HG03521 (cell line): ENCODE data around the gene AFF4.
"Not testable (repeated sequence)": the region's sequence is repeated elsewhere in the genome, so short reads cannot be mapped to it uniquely, and the experiment has no call there.

ENCODE experiments used
- ATAC-seq: cut with Tn5 transposase; IDR thresholded peaks from one replicate; pipeline ENCODE4 v1.9.1; 2021; ENCODE audit warnings: mild to moderate bottlenecking, moderate library complexity; ENCODE audit not compliant: unreplicated experiment

The AFF4 gene

DNA sequence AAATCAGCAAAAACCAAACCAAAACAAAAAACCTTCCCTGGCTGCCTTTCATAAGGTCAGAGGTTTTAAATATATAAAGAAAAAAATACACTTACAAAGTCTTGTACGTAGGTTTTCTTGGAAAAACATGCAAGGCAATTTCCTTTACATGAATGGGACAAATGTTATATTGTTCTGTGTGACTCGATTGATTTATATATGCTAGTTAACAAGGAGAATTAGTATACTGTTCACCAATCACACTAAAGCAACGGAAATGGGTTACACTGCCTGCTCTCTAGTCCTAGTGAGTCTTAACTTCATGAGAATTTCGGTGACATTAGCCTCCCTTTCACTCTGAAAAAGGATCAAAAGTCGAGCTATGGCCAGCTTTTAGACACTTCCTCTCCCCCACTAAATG is 102.7 kb downstream of the AFF4 start:
- no peak for ATAC-seq

DNA sequence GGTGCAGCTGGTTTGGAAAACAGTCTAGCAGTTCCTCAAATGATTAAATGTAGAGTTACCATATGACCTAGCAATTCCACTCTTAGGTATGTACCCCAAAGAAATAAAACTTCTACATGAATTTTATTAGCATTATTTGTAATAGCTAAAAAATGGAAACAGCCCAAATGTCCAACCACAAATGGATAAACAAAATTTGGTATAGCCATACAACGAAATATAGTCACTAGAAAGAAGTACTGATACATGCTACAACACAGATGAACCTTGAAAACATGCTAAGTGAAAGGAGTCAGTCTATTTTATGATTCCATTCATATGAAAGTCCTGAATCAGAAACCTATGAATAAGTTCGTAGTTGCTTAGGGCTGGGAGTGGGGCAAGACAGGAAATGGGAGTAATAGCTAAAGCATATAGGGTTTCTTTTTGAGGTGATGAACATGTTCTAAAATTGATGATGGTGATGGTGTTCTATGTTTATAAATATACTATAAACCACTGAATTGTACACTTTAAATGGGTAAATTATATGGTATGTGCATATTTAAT is 103.5 kb downstream of the AFF4 start:
- ATAC-seq: no peak

DNA sequence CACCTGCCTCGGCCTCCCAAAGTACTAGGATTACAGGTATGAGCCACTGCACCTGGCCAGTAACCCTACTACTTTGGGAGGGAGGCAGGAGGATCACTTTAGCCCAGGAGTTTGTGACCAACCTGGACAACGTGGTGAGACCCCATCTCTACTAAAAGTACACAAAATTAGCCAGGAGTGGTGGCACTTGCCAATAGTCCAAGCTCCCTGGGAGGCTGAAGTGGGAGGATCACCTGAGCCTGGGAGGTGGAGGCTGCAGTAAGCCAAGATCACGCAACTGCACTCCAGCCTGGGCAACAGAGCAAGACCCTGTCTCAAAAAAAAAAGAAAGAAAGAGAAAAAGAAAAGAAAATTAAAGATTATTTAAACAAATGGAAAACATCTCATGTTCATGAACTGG is 107.4 kb downstream of the AFF4 start:
- ATAC-seq: no peak

DNA sequence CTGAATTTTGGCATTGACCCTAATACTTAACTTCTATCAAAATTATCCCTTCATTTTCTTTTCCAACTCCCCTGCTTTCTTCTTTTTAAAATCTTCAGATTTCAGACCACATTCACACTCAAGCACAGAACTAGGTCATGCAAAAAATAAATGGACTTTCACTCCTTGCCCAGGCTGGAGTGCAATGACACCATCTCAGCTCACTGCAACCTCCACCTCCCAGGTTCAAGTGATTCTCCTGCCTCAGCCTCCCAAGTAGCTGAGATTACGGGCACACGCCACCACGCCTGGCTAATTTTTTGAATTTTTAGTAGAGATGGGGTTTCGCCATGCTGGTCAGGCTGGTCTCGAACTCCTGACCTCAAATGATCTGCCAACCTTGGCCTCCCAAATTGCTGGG is 108.4 kb downstream of the AFF4 start:
- not testable (repeated sequence) for ATAC-seq

DNA sequence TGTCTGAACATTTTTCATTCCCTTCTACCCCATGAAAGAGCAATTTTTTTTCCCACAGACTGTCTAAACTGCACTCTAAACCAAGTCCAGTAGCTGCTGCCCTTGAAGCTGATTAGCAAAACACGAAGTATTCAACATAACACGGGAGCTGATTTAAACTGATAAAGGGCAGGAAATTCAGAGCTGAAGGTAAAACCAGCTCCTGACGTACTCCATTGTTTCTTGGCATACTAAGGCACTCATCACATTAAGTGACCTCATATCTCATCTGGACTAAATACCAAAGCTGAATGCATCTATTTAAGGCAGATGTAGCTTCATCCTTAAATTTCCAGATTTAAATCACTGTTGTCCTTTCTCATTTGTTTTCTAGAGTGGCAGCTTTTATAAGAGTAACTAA is 109.1 kb downstream of the AFF4 start:
- no peak for ATAC-seq

DNA sequence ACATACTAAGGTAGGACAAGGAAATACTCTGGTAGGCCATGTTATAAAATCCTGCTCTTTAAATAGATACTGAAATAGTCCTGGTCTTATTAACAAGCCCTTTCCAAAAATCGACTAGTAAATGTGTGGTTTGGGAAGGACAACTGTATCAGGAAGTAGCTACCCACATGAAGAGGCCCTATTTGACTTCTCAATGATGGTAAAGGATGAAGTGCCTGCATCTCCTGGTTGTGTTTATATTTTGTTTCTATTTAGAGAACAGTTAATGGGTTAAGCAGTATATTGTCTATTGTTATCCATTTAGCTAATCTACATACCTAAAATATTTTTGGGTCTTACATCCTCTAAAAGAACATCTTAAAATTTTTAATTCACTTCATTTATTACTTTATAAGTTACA is 109.6 kb downstream of the AFF4 start:
- no peak for ATAC-seq

DNA sequence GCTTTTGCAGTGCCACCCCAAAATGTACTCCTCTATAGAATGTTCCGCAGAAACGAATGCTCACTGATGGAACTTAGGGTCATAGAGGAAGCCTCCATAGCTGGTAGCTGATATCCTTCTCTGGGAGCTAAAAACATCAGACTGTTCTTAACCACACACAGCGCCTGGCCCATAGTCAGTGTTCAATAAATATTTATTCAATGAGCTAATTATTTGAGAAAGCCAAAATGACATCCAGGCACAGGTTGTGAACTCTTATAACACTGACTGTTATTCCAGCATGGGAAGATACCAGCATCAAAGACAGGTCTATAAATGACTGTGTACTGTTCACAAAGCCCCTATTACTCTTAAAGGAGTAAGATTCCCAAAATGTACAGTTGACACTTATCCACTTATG is 110.1 kb downstream of the AFF4 start:
- no peak for ATAC-seq

DNA sequence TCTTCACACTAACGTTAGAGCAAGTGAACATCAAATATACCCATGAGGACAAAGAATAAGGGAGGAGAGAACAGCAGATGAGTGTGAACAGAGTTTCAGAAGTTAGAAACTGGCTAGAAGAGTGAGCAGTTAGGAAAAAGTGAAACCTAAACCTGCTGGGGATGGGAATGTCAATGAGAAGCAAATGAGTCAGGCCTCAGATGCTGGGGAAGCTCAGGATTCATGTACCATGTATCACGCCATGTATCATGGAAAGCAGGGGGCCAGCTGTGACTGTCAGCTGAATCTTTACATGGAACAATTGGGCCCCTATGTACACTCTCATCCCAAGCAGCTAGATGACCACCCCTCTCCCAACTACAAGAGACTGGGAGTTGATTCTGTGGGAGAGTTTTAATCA is 113.4 kb downstream of the AFF4 start:
- ATAC-seq: no peak

DNA sequence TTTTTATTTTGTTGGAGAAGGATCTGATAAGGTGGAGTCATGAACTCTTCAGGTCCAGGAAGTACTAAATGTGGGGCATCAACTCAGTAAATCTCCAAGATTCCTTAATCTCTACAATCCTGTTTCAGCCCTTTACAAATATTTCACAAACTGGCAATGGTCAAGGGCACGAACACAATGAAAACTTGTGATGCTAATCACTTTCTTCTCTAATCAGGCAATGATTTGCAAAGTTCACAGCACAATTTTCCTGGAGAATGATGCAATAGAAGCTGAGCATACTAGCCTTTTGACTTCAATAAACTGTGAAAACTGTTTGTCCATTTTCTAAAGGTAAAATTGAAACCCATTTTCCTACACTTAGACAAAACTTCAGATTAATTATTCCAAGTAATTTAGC is 114.1 kb downstream of the AFF4 start:
- no peak for ATAC-seq

DNA sequence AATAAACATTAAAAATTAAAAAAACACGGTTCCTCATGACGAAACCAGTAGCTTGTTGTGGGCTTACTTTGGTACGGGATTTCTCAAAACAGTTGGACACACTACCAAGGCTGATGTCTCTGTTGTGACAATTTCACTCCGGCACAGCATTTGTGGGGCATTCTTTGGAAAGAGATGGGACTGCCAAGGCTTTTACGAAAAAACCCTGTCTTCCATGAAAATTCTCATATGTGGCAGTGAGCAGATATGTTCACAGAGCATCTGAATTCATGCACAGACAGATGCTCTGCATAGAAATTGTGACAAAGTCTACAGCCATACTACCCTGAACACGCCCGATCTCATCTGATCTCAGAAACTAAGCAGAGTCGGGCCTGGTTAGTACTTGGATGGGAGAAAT is 115.2 kb downstream of the AFF4 start:
- ATAC-seq: no peak

DNA sequence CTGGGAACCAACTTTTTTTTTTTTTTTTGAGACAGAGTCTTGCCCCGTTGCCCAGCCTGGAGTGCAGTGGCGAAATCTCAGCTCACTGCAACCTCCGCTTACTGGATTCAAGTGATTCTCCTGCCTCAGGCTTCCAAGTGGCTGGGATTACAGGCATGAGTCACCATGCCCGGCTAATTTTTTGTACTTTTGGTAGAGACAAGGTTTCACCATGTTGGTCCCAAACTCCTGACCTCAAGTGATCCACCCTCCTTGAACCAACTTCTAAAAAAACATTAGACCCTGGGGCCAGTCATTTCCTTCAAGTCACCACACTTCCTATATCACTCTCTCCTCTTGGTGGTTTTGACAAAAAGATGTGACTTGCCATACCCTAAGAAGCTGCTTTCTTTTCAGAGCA is 122.1 kb downstream of the AFF4 start:
- ATAC-seq: no peak

DNA sequence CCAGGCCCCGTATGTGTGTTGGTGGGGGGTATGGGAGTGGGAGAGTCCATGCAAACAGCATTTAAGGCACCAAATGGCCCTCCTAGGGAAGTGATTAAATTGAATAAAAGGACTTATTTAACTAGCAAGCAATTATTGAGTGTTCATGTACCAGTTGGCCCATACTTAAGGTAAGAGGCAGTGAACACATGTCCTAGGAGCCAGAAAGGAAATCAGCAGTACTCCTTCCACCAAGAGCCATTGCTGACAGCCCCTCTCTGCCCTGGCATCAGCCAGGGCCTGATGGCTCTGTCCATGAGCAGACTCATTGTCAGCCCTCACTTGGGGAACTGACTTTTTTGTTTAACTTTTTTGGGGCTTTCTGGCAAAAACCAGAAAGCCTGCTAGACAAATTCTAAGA is 122.5 kb downstream of the AFF4 start:
- no peak for ATAC-seq

DNA sequence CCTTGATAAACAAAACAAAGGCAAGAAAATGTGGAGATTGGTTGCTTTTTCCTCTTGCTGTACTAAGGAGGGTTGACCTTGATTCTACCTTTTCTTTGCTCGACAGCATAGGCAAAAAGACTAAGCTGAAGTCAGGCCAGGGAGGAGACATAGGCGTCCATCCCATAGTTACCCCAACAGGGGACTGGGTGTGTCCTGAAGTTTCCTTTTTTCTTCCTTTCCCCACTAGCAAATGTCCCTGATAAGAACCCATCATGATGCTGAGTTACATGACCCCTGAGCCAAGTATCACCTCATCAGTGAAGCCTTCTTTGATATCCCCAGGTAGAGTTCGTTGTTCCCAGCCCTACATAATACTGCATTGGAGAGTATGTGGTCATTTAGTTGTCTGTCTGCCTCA is 123.1 kb downstream of the AFF4 start:
- no peak for ATAC-seq

DNA sequence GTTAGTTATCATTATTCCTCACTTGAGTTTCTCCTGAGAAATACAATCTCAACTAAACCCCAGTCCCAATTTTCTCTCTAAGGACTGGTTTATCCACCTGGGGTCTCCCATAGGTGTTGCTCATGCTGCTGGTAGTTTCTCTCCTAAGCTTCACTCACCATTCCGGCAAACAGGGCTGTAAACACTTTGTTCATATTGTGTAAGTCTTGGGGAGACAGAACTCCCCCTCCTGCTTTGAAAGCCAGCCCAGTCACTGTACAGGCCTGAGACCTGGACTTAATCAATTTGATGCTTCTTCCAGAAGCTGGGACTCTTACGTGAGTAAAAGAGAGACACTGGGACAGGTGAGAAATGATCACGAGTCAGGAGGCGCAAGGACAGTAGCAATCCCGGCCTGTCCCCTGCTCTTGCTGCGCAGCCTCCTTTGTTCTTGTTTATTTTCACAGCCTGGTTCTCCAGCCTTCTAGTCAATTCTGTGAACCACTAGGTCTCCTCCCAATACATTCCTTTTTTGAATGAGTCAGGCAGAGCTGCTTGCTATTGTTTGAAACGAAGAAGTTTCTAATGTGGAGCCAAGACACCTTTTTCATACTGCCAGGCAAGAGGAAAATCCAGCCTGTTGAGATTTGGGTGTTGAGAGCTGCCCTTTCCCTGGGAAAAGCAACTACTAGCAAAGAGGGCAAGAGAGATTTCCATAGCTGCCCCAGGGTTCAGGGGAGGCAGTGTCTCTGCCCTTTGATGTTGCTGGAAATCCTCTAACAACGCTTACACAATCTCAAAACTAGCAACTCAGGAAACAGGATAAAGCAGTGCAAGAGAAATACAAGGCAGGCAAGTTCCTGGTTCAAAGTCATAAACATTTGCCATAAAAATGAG is 123.8 kb downstream of the AFF4 start:
- no peak for ATAC-seq

DNA sequence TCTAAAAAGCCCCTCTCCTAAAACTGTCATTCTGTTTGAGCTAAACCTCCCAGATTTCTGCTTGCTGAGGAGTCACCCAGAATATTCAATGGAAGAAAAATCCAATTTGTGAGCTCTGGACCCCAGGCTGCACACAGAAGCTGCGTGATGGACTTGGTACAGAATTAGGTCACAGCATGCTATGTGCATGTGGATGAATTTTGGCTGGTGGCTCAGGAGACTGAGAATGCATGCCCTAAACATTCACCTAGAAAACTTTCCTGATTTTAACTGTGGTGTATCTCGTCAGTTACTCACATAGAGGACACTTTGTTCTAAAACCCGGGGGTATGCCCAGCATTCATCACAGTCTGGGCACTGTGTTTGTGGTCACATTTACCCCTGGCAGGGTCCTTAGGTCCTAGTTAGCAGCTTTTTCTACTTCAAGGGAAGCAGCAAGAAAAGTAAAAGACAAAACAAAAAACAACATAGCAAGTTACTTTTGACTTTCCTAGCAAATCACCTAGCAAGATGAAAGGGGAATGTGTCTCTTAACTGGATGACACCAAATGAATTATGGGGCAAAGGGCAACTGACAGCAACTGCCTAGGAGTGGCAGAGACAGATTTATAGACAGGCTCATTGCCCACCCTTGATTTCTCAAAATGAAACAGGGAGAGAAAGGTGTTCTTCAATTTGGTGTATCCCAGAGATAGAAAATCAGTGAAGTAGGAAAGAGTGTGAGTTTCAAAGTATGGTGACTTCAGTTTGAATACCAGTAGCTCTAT is 124.7 kb downstream of the AFF4 start:
- no peak for ATAC-seq

DNA sequence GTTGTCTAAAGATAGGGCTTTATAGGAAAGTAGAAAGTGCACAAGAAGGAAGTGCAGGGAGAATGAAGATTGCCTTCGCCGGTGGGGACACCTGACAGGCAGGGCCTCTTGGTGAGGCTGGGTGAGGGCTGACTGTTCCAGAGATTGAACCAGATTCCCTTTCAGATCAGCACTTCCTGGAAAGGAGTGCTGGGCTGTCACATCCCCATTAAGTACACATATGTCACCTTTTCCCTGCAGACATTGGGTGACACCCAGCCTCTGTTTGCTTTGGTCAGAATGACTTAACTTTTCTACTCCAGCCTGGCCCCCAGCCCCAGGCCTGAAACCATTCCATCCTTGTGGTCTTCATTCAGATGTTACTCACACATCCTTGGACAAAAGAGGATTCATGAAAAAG is 125.6 kb downstream of the AFF4 start:
- no peak for ATAC-seq

DNA sequence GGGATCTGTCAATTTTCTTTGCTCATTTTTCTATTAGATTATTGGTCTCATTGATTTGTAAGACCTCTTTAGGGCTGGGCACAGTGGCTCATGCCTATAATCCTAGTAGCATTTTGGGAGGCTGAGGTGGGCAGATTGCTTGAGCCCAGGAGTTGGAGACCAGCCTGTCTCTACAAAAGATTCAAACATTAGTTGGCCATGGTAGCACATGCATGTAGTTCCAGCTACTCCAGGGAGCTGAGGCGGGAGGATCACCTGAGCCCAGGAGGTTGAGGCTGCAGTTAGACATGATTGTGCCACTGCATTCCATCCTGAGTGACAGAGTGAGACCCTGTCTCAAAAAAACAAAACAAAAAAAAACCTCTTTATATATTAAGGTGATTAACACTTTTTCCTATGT is 126.6 kb downstream of the AFF4 start:
- no peak for ATAC-seq

DNA sequence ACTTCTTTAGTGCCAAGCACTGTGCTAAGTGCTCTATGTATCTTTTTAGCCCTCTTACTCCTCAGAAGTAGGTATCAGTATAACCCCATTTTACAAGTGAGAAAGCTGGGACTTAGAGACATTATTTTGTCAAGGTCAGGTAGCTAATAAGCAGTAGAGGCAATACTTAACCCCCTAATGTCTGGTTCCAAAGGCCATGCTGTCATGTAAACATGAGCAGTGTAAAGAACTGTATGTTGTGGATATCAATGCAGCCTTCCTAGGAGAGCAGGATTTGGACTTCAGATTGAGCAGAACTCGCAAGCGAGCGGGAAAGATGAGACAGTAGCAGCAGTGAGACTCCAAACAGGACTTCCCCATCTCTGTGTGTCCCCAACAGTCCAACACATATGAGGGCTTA is 129.4 kb downstream of the AFF4 start:
- ATAC-seq: no peak

DNA sequence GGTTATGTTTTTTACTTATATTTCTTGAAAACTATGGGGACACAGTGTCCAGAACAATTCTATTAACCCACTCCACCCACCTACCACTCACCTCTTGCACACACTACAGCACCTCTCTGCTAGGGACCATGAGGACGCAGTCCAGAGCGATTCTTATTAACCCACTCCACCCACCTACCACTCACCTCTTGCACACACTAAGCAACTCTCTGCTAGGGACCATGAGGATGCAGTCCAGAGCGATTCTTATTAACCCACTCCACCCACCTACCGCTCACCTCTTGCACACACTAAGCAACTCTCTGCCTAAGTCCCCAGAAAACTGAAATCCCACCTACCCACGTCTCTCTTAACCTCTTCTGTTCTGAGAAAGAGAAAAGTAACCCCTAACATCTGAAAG is 130.8 kb downstream of the AFF4 start:
- no peak for ATAC-seq

DNA sequence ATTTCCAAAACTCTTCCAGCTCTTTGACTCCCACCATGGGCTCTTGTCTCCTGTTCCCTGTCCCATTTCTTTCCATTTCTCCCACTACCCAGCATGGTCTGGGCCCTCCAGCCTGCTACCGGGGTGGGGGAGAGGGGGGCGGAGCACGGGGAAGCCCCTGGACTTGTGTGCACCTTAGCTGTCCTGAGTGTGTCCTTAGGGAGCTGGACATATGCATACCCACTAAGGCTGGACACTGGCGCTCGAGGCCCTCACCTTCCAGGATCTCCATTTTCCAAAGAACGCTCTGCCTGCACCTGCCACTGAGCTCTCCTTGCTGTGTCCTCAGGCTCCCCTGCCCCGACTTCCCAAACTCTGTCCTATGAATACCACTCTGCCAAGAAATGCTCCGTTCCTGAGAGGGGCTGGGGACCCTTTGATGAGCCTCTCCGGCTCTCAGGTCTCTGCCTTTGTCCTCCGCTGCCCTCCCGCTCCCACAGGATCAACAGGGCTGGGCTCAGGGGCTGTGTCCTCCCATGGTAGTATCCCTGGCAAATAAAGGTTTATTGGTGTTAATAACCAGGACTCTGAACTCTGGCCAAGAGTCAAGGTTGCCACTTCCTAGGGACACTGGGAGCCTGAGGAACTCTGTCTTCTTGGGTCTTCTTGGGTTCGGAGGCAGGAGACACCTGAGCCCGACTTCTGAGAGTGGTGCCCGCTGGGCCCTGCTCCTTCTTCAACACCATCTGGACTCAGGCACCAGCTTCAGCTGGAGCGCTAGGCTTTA is 132.2 kb downstream of the AFF4 start:
- ATAC-seq: no peak

DNA sequence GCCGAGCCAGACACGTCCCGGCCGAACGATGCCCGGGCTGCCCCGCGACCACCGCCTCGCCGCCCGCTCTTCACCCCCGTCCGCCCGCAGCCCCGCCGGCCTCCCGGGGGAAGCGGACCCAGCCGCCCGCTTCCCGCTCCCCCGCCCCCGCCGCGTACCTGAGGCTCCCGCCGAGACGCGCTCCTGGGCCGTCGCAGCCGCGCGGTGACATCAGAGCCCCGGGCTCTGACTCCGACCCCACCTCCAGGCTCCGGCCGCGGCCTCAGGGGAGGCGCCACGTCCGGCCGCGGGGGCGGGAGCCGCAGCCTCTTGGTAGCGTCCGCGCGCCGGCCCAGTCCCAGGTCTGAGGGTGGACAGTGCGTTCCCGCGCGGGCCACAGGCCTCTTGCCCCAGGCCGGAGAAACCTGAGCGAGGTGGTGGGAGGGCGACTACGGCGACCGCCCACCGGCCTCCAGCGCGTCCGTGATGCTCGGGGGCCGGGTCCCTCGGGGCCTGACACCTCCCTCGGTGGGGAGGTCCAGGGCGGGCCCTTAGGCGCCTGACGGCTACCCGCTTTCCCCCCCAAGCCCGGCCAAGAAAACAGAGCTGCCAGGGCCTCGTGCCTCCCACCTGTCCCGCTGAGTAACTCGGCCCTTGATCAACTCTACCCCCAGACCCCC is 132.9 kb downstream of the AFF4 start, which contains the start of gene SHROOM1:
Gene SHROOM1, minus strand, starts transcription at position 212 of the 659 bp plus-strand sequence. CDS start 4,507 bp downstream, outside the sequence.
- peak; percentile 70 for ATAC-seq
